Hepatocyte (in vitro differentiated cells): ENCODE results near the gene DLG2. TPM values are rescaled to one million over a fixed set of nuclear protein-coding genes. Genes with fewer than 3 reads are reported as not detected.

Source experiments
- DNase-seq: peaks from one replicate; pipeline ENCODE4 v3.0.0-alpha.2; 2016; ENCODE audit warnings: low spot score
- H2AFZ ChIP-seq: fragments of 200-600 bp; sonication (generic); 2 replicates; pipeline ENCODE4 v1.6.0; 2016; ENCODE audit warnings: antibody characterized with exemption, mild to moderate bottlenecking
- H3K27ac ChIP-seq: fragments of 200-600 bp; sonication (generic); 2 replicates; pipeline ENCODE4 v1.5.1; 2016; ENCODE audit warnings: mild to moderate bottlenecking
- H3K27me3 ChIP-seq: fragments of 200-600 bp; sonication (generic); 2 replicates; pipeline ENCODE4 v1.6.1; 2016
- H3K36me3 ChIP-seq: fragments of 200-600 bp; sonication (generic); replicated peaks from 2 replicates; pipeline ENCODE4 v1.5.1; 2016; ENCODE audit warnings: low read depth; ENCODE audit not compliant: insufficient read depth
- H3K4me1 ChIP-seq: fragments of 200-600 bp; sonication (generic); 2 replicates; pipeline ENCODE4 v1.5.1; 2016; ENCODE audit warnings: mild to moderate bottlenecking, moderate library complexity; ENCODE audit not compliant: insufficient read depth
- H3K4me2 ChIP-seq: fragments of 200-600 bp; sonication (generic); 2 replicates; pipeline ENCODE4 v1.6.0; 2016
- H3K4me3 ChIP-seq: fragments of 200-600 bp; sonication (generic); 2 replicates; pipeline ENCODE4 v1.5.1; 2016; ENCODE audit warnings: mild to moderate bottlenecking
- H3K79me2 ChIP-seq: fragments of 200-600 bp; sonication (generic); 2 replicates; pipeline ENCODE4 v1.6.0; 2017; ENCODE audit warnings: mild to moderate bottlenecking
- H3K9me2 ChIP-seq: fragments of 200-600 bp; sonication (generic); replicated peaks from 2 replicates; pipeline ENCODE4 v1.6.0; 2017; ENCODE audit warnings: mild to moderate bottlenecking; ENCODE audit not compliant: insufficient read depth
- H3K9me3 ChIP-seq: fragments of 200-600 bp; sonication (generic); 2 replicates; pipeline ENCODE4 v1.5.1; 2016; ENCODE audit warnings: low read depth, mild to moderate bottlenecking
- H4K20me1 ChIP-seq: fragments of 200-600 bp; sonication (generic); 2 replicates; pipeline ENCODE4 v1.6.0; 2016; ENCODE audit warnings: mild to moderate bottlenecking; ENCODE audit not compliant: insufficient read depth, poor library complexity, severe bottlenecking
- EZH2 ChIP-seq: fragments of 200-600 bp; sonication (generic); IDR thresholded peaks from 2 replicates; pipeline ENCODE4 v1.6.1; 2016; ENCODE audit warnings: antibody characterized with exemption, mild to moderate bottlenecking, borderline replicate concordance
- EZH2phosphoT487 ChIP-seq: fragments of 200-600 bp; sonication (generic); IDR thresholded peaks from one replicate; pipeline ENCODE4 v1.6.1; 2018; ENCODE audit warnings: antibody characterized with exemption, mild to moderate bottlenecking, low read depth, moderate library complexity; ENCODE audit not compliant: unreplicated experiment, severe bottlenecking
- WGBS: methylation state at CpG from one replicate; pipeline ENCODE4 v1.1.6; 2016; ENCODE audit warnings: low lambda C conversion rate; ENCODE audit errors: missing lambda C conversion rate; 5-methylcytosine and 5-hydroxymethylcytosine counted together
- polyA plus RNA-seq: library from polyadenylated mRNA; unstranded; fragments of >200 nt; fragmentation: Nextera tagmentation; extraction: Ambion mirVana; gene quantifications from 2 replicates; pipeline ENCODE4 v1.2.1, GENCODE V29; 2016
- total RNA-seq: library from RNA; depleted of rRNA; stranded (reverse); fragments of >200 nt; gene quantifications from 2 replicates; pipeline ENCODE4 v1.2.3, GENCODE V29; 2014
- TF ChIP-seq, protein P1 (sequence below): fragments of 200-600 bp; sonication (generic); IDR thresholded peaks from 2 replicates; pipeline ENCODE4 v1.5.1; 2016; ENCODE audit warnings: antibody characterized with exemption, mild to moderate bottlenecking; ENCODE audit not compliant: poor library complexity

DLG2 gene
- total and polyA plus RNA-seq, 2 experiments from 2014 or later, result 2.6 to 6.8 TPM

DNA sequence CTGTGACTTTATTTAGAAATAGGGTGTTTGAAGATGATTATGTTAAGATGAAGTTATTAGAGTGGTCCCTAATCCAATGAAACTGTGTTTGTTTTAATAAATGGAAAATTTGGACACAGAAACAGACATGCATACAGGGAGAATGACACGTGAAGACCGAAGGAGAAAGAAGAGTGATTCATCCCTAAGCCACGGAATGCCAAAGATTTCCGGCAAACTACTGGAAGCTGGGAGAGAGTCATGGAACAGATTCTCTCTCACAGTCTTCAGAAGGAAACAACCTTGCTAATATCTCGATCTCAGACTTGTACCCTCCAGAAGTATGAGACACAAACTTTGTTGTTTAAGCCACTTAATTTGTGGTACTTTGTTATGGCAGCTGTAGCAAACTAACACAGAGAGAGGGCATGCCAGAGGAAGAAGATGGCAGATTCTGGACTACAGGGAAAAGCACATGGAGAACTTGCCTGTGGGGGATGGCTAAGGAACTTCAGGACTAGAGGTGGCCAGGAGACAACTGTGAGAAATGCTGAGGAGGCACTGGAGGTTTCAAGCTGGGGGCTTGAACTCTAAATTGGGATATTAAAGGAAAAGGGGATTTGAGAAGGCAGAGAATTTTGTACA, 1607.5 kb downstream of the DLG2 start:
- no peak overlapping the region for H2AFZ ChIP-seq
- H3K9me3 ChIP-seq, result no peaks in the 10 kb centered on the region
- TF ChIP-seq EZH2phosphoT487 (no peak), EZH2 (no peak)
- TF ChIP-seq, protein P1, sequence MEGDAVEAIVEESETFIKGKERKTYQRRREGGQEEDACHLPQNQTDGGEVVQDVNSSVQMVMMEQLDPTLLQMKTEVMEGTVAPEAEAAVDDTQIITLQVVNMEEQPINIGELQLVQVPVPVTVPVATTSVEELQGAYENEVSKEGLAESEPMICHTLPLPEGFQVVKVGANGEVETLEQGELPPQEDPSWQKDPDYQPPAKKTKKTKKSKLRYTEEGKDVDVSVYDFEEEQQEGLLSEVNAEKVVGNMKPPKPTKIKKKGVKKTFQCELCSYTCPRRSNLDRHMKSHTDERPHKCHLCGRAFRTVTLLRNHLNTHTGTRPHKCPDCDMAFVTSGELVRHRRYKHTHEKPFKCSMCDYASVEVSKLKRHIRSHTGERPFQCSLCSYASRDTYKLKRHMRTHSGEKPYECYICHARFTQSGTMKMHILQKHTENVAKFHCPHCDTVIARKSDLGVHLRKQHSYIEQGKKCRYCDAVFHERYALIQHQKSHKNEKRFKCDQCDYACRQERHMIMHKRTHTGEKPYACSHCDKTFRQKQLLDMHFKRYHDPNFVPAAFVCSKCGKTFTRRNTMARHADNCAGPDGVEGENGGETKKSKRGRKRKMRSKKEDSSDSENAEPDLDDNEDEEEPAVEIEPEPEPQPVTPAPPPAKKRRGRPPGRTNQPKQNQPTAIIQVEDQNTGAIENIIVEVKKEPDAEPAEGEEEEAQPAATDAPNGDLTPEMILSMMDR, result no peak
- no peak overlapping the region for H3K27ac ChIP-seq
- no peaks in the 10 kb centered on the region for H4K20me1 ChIP-seq
- no peak for DNase-seq
- H3K9me2 ChIP-seq, result no peaks in the 10 kb centered on the region
- H3K4me3 ChIP-seq, result no peak overlapping the region
- no peaks in the 10 kb centered on the region for H3K36me3 ChIP-seq
- no peaks in the 10 kb centered on the region for H3K27me3 ChIP-seq
- no peaks in the 10 kb centered on the region for H3K79me2 ChIP-seq
- no peaks in the 10 kb centered on the region for H3K4me1 ChIP-seq
- WGBS, result 86% methylated on average over 5 of the region's 5 CpGs
- H3K4me2 ChIP-seq, result no peak overlapping the region

DNA sequence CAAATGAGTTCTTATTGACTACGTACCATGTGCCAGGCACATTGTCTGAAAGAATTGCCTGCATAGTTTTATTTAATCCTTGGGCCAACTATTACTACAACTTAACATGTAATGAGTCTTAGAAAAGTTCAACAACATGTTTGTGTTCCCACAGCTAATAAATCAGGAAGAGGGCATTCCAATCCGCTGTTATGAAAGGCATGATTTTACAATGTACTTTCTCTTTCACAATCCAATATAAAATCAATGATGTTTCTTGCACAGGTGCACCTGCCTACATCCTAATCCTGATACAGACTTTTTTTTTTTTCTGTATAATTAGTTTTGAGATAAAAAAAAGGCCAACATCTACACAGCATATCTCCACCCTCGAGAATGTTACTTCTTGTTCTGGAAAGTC, 1612.6 kb downstream of the DLG2 start:
- H3K79me2 ChIP-seq, result no peaks in the 10 kb centered on the region
- 90% methylated on average over 3 of the region's 3 CpGs for WGBS
- H3K4me2 ChIP-seq, result no peak overlapping the region

DNA sequence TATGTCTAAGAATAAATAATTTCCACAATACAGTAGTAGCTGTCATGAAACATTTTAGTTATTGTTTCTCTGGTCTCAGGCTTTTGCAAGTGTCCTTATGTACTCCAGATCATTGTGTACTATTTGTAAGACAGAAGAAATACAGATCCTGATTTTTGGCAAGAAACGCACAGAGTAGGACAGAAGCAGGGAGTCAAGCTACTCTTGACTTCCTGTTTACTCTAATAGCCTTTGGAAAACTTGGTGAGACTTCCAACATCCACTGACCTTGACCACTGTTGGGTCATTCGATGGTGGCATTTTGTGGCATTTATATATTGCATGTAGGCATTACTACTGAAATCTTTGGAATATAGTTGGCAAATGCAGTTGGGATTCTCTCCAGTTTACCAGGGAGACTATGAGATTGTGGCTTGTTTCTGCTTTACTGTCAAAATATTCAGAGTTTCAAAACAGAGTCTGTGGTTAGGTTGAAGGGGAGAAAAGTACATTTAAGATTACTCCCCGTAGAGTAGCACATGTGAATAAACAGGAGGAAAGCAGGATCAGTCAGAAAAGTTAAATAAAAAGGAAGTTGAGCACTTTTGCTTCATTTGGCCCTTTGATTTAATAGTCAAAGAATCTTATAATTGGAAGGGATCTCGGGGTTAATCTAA, 1614.8 kb downstream of the DLG2 start:
- Histone ChIP-seq H2AFZ (no peak overlapping the region), H3K4me2 (no peak overlapping the region), H3K79me2 (no peaks in the 10 kb centered on the region), H3K4me3 (no peak overlapping the region), H3K4me1 (no peaks in the 10 kb centered on the region), H3K9me3 (no peaks in the 10 kb centered on the region), H3K27ac (no peak overlapping the region), H3K36me3 (no peaks in the 10 kb centered on the region), H4K20me1 (no peaks in the 10 kb centered on the region), H3K27me3 (no peaks in the 10 kb centered on the region), H3K9me2 (no peaks in the 10 kb centered on the region)
- TF ChIP-seq EZH2 (no peak), EZH2phosphoT487 (no peak)
- TF ChIP-seq, protein P1, result no peak
- WGBS, result 80% methylated on average over 4 of the region's 4 CpGs
- no peak for DNase-seq

More for the DNA sequence above, 1612.6 kb downstream of the DLG2 start:
- Histone ChIP-seq H3K4me3 (no peak overlapping the region), H3K27ac (no peak overlapping the region), H2AFZ (no peak overlapping the region), H3K9me3 (no peaks in the 10 kb centered on the region), H3K4me1 (no peaks in the 10 kb centered on the region), H3K36me3 (no peaks in the 10 kb centered on the region), H4K20me1 (no peaks in the 10 kb centered on the region), H3K9me2 (no peaks in the 10 kb centered on the region), H3K27me3 (no peaks in the 10 kb centered on the region)
- TF ChIP-seq EZH2phosphoT487 (no peak), EZH2 (no peak)
- TF ChIP-seq, protein P1, result no peak
- DNase-seq, result no peak
